DMS153 treated with DMSO at 0.1 percent for 48 hours (cell line): ENCODE data around the gene TCP11.

Source experiments
- DNase-seq: peaks from one replicate; lab custom pipeline; 2025; ENCODE audit not compliant: unreplicated experiment; lab: John Stamatoyannopoulos, UW

Gene TCP11

GRCh38 chr6:35082733-35083403 lies 58.3 kb downstream of the TCP11 start:
- no peak for DNase-seq

- no peak for DNase-seq
Observed at GRCh38 chr6:35082046-35082732, 59.0 kb downstream of the TCP11 start.

- DNase-seq = no peak
Observed at GRCh38 chr6:35081426-35081851, 59.7 kb downstream of the TCP11 start.

GRCh38 chr6:35080821-35081425 lies 60.2 kb downstream of the TCP11 start:
- DNase-seq = no peak

GRCh38 chr6:35080016-35080680 lies 61.0 kb downstream of the TCP11 start:
- no peak for DNase-seq

GRCh38 chr6:35079311-35080000 lies 61.7 kb downstream of the TCP11 start:
- DNase-seq = no peak

GRCh38 chr6:35078896-35079295 lies 62.2 kb downstream of the TCP11 start:
- DNase-seq = no peak

GRCh38 chr6:35078226-35078850 lies 62.8 kb downstream of the TCP11 start:
- no peak for DNase-seq

GRCh38 chr6:35077713-35078105 lies 63.4 kb downstream of the TCP11 start:
- DNase-seq = no peak

- DNase-seq = no peak
Observed at GRCh38 chr6:35076997-35077712, 64.0 kb downstream of the TCP11 start.

- no peak for DNase-seq
Observed at GRCh38 chr6:35073766-35074471, 67.2 kb downstream of the TCP11 start.

- no peak for DNase-seq
Observed at GRCh38 chr6:35073211-35073610, 67.9 kb downstream of the TCP11 start.

GRCh38 chr6:35072698-35073055 lies 68.5 kb downstream of the TCP11 start:
- DNase-seq = no peak

GRCh38 chr6:35072051-35072697 lies 69.0 kb downstream of the TCP11 start:
- no peak for DNase-seq

- no peak for DNase-seq
Observed at GRCh38 chr6:35071347-35071994, 69.7 kb downstream of the TCP11 start.

- no peak for DNase-seq
Observed at GRCh38 chr6:35070111-35070510, 71.0 kb downstream of the TCP11 start.

- DNase-seq = no peak
Observed at GRCh38 chr6:35069262-35069661, 71.9 kb downstream of the TCP11 start.

GRCh38 chr6:35068644-35069043 lies 72.5 kb downstream of the TCP11 start:
- DNase-seq = no peak

- no peak for DNase-seq
Observed at GRCh38 chr6:35068206-35068605, 72.9 kb downstream of the TCP11 start.
